HUES48 (cell line): Measurements from ENCODE around the gene NACA.
A peak's percentile ranks its signal among the peaks of the same experiment; 100 is the strongest.
"Not testable (repeated sequence)": the region's sequence is repeated elsewhere in the genome, so short reads cannot be mapped to it uniquely, and the experiment has no call there.

Experiments
- H3K27ac ChIP-seq: one replicate; pipeline ENCODE4 v1.7.0; 2013; ENCODE audit warnings: low read depth, low read length, inconsistent platforms
- H3K27me3 ChIP-seq: 2 replicates; pipeline ENCODE4 v1.6.1; 2013; ENCODE audit warnings: mild to moderate bottlenecking, low read length; ENCODE audit not compliant: control insufficient read depth, insufficient read depth
- H3K36me3 ChIP-seq: 2 replicates; pipeline ENCODE4 v1.6.1; 2013; ENCODE audit warnings: low read length; ENCODE audit not compliant: control insufficient read depth, insufficient read depth
- H3K4me1 ChIP-seq: 2 replicates; pipeline ENCODE4 v1.6.1; 2013; ENCODE audit warnings: mild to moderate bottlenecking, low read length; ENCODE audit not compliant: control insufficient read depth, insufficient read depth
- H3K4me3 ChIP-seq: 2 replicates; pipeline ENCODE4 v1.5.1; 2013; ENCODE audit warnings: mild to moderate bottlenecking, low read depth, low read length
- H3K9ac ChIP-seq: 2 replicates; pipeline ENCODE4 v1.6.1; 2013; ENCODE audit warnings: mild to moderate bottlenecking, low read depth, low read length, moderate library complexity
- H3K9me3 ChIP-seq: 2 replicates; pipeline ENCODE4 v1.6.1; 2013; ENCODE audit warnings: low read length; ENCODE audit not compliant: control insufficient read depth, insufficient read depth

Gene NACA

DNA sequence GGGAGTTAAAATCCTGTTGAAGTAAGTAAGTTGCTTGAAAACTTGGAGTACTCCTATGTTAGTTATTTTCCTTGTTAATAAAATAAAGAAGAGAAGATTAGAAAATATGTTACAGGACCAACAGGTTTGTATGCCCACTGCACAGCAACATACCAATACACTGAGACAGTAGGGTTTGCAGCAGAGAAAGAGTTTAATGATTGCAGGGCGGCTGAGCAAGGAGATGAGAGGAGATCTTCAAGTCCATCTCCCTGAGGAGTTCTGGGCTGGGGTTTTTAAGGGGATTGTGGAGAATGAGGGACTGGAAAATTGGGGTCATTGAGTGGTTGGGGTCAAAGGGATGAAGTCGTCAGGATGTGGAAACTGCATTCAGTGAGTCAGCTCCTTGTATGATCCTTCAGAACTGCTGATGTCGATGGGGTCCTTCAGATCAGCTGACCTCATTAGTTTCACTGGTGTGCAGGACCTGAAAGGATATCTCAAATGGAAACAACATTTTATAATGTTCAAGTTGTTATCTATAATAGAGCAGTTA lies 33.7 kb upstream of the NACA start:
- Histone ChIP-seq H3K27ac (no peak overlapping the region), H3K4me3 (no peak overlapping the region), H3K4me1 (peaks cover 6% of the 10 kb centered on the region; the same call in 1 of the 2 replicates), H3K9ac (no peak overlapping the region), H3K27me3 (no peaks in the 10 kb centered on the region), H3K36me3 (no peaks in the 10 kb centered on the region), H3K9me3 (no peaks in the 10 kb centered on the region)

DNA sequence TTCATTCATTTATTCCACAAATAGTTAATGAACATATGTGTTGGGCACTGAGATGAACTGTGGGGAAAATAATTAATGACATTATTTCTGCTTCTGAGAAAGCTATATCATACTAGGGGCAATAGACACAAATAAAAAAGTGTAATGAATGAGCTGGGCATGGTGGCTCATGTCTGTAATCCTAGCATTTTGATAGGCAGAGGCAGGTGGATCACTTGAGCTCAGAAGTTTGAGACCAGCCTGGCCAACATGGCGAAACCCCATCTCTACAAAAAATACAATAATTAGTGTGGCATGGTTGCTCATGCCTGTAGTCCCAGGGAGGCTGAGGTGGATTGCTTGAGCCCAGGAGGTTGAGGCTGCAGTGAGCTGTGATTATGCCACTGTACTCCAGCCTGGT lies 32.9 kb upstream of the NACA start:
- H3K27me3 ChIP-seq, H3K9me3 ChIP-seq, H3K9ac ChIP-seq, H3K4me3 ChIP-seq, H3K36me3 ChIP-seq, H3K27ac ChIP-seq, H3K4me1 ChIP-seq: not testable (repeated sequence)

DNA sequence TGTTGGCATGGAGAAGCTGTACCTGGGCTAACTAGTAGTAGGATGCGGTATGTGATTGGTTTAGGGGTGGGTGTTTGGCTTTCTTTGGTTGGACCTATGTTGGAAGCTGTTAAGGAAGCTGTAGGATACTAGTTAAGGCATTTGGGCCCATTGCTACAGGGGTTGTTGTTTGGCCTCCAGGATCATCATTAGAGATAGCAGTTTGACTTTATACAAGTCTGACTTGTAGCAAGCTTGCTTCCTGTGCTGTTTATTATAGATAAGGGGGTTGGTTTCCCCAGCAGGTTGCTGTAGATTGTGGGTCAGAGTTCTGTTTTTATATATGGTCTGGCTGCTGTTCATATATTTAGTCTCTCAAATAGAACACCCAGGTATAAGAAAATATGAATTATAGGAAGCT lies 28.5 kb upstream of the NACA start:
- H3K27ac ChIP-seq = no peak overlapping the region

DNA sequence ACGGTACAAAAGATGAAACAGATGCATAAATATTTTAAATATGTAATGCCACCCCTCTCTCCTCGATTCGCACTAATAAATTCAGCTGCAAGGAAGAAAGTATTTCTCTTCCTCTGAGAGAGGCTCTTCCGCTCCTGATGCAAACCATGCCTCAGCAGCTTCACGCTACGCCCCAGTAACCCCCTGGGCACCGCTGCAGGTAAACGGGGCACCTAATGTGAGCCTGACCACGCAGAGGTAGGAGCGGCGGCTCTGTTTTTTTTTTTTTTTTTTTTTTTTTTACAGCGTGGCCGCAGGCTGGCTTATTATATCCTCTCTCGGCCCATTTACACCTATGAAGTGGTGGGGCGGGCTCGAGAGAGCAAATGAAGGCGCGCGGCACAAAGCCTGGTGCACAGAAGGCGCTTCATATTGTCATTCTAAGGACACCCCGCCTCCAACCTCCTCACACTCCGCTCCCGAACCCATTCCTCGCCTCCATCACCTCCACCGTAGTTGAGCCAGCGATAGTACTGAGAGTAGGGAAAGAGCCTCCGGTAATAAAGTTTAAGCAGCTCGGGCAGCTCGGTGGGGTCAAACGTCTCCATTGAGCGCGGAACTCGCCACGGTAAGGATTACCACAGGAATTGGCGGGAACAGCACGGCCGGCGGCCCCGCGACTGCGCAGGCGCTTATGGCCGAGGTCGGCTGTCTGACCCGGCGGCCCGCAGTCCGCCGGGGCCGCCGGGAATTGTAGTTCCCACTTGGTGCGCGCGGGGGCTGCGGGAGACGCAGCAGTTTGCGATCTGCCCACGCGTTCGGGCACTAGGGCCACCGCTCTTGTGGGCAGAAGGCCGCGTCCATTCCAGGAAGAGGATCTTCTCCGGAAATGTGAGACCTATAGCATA lies 26.9 kb upstream of the NACA start, which contains the start of gene PRIM1:
Gene PRIM1, minus strand, starts transcription at position 612 of the 887 bp plus-strand sequence. Its CDS starts 25 bp downstream, at position 587.
- Histone ChIP-seq H3K4me1 (peaks cover 7% of the 10 kb centered on the region), H3K4me3 (peak within 1 kb of the TSS; percentile 83), H3K27ac (peak within 1 kb of the TSS; percentile 94), H3K27me3 (no peaks in the 10 kb centered on the region), H3K9ac (peak within 1 kb of the TSS; percentile 97), H3K9me3 (no peaks in the 10 kb centered on the region), H3K36me3 (peaks cover 31% of the 10 kb centered on the region)

More for the DNA sequence above, 28.5 kb upstream of the NACA start:
- Histone ChIP-seq H3K9me3 (no peaks in the 10 kb centered on the region), H3K27me3 (no peaks in the 10 kb centered on the region), H3K4me1 (peaks cover 14% of the 10 kb centered on the region), H3K9ac (no peak overlapping the region), H3K4me3 (no peak overlapping the region), H3K36me3 (peaks cover 19% of the 10 kb centered on the region)

DNA sequence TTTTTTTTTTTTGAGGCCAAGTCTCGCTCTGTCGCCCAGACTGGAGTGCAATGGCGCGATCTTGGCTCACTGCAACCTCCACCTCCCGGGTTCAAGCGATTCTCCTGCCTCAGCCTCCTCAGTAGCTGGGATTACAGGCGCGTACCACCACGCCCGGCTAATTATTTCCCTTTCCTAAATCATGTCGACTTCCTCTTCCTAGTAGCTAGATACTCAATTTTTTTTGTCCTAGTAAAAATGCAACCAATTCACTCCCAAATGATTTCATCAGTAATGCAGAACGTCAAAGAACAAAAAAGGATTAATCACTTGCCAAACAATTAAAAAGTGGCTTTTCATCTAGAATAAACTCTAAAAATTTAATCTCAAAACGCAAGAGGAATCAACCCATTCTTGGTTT lies 25.5 kb upstream of the NACA start:
- not testable (repeated sequence) for H3K27me3 ChIP-seq, H3K4me1 ChIP-seq, H3K9me3 ChIP-seq, H3K27ac ChIP-seq
- Histone ChIP-seq H3K9ac (peak overlapping the region; percentile 97; the same call in 1 of the 2 replicates), H3K4me3 (peak overlapping the region; percentile 83), H3K36me3 (peaks cover 43% of the 10 kb centered on the region)

DNA sequence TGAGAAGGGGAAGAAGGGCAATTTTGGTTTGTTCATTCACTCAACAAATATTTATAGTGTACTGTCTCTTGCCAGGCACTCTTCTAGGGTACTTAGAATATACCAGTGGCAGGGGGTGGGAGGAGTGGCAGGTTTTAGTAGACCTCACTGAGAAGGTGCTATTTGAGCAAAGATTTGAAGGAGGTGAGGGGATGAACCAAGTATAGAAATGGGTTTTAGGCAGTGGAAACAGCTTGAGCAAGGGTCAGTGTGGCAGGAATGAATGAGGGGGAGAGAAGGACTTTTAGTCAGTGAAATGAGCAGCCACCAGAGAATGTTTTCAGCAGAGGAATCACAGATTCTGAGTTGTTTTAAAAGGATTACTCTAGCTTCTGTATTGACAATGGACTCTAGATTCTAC lies 24.8 kb upstream of the NACA start:
- peaks cover 50% of the 10 kb centered on the region for H3K36me3 ChIP-seq
- no peaks in the 10 kb centered on the region for H3K9me3 ChIP-seq
- no peak overlapping the region for H3K9ac ChIP-seq
- H3K27ac ChIP-seq = no peak overlapping the region
- no peak overlapping the region for H3K4me3 ChIP-seq
- H3K4me1 ChIP-seq = peaks cover 7% of the 10 kb centered on the region
- H3K27me3 ChIP-seq = no peaks in the 10 kb centered on the region

DNA sequence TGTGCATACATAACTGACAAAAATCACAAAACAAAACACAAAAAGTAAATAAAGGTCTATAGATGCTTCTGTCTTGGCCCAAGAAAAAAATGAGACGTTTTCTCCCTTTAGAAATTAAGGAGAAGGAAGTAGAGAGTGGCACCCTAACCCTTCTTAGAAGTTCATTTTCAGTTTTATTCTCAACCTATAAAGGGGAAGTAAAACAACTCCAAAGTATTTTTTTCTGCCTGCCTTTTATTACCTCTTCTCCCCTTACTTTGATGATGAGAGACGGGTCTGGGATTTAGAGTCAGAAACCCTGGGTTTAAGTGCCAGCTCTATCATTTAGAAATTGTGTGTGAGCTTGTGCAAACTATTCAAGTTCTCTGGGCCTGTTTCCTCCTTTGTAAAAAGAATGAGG lies 24.3 kb upstream of the NACA start:
- no peaks in the 10 kb centered on the region for H3K9me3 ChIP-seq
- H3K27ac ChIP-seq = no peak overlapping the region
- peaks cover 55% of the 10 kb centered on the region for H3K36me3 ChIP-seq
- H3K4me1 ChIP-seq = peaks cover 7% of the 10 kb centered on the region
- no peak overlapping the region for H3K4me3 ChIP-seq
- no peak overlapping the region for H3K9ac ChIP-seq
- no peaks in the 10 kb centered on the region for H3K27me3 ChIP-seq

DNA sequence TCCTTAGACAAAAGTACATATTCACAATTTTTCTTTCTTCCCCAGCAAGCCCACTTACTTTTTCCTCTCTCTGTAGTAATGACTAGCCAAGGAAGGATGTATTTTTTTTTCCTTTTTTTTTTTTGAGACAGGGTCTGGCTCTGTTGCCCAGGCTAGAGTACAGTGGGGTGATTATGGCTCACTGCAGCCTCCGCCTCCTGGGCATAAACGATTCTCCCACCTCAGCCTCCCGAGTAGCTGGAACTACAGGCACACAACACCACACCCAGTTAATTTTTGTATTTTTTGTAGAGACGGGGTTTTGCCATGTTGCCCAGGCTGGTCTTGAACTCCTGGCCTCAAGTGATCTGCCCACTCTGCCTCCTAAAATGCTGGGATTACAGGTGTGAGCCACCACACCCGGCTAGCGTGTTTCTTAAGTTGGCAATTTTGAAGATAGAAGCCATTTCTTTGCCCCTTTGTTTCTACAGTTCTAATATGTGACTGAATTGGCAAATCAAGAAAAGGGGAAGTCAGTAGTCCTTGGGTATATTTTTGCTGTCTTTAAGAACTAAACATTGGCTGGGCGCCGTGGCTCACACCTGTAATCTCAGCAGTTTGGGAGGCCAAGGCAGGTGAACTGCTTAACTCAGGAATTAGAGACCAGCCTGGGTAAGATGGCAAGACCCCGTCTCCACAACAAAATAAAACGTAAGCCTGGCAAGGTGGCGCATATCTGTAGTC lies 3.2 kb upstream of the NACA start:
- H3K27me3 ChIP-seq = no peaks in the 10 kb centered on the region

DNA sequence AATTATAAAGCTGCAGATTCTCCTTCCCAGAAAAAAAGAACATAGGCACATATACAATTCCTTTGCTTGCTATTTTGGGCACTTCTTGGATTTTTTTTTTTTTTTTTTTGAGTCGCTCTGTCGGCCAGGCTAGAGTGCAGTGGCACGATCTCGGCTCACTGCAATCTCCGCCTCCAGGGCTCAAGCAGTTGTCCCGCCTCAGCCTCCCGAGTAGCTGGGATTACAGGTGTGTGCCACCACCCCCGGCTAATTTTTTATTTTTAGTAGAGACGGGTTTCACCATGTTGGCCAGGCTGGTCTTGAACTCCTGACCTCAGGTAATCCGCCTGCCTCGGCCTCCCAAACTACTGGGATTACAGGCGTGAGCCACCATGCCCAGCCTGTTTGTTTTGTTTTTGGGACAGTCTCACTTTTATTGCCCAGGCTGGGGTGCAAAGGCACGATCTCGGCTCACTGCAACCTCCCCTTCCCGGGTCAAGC lies 1.1 kb upstream of the NACA start:
- Histone ChIP-seq H3K36me3 (peaks cover 56% of the 10 kb centered on the region), H3K27ac (peak overlapping the region; percentile 98), H3K4me1 (peaks cover 27% of the 10 kb centered on the region)
- not testable (repeated sequence) for H3K27me3 ChIP-seq, H3K4me3 ChIP-seq, H3K9ac ChIP-seq, H3K9me3 ChIP-seq

More for the DNA sequence above, 3.2 kb upstream of the NACA start:
- Histone ChIP-seq H3K9ac (no peak overlapping the region), H3K4me1 (peaks cover 6% of the 10 kb centered on the region), H3K9me3 (no peaks in the 10 kb centered on the region), H3K36me3 (peaks cover 52% of the 10 kb centered on the region), H3K27ac (no peak overlapping the region), H3K4me3 (no peak overlapping the region)

DNA sequence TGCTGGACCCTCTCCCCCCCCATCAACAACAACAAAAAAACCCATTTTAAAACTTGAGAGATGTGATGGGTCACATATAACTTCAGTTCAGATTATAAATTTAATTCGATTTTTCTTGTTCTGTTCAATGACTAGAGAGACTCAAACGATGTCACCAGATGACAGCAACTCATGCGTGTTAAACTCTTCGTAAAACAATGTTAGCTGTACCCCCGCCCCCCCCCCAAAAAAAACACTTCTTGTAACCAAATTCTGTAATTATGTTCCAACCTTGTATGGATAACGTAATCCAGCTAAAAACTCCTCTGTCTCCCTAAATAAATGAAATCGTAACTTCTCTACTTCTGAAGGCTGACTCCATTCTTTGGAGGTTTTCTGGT lies 614 bp upstream of the NACA start:
- peaks cover 56% of the 10 kb centered on the region for H3K36me3 ChIP-seq

DNA sequence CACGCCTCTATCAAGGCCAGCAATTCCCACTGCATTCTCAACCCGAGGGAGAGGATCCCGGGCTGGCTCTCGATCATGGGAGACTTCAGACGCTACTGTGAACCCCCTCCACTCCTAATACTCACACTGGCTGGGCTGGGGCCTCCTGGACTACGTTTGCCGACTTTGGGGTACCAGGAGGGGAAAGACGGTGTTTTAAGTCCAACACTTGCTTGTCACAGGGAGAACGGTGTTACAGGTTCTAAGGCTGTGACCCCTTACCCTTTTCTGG lies 463 bp downstream of the NACA start:
- peak overlapping the region; percentile 82 for H3K4me3 ChIP-seq
- no peaks in the 10 kb centered on the region for H3K27me3 ChIP-seq
- H3K4me1 ChIP-seq = peaks cover 41% of the 10 kb centered on the region
- H3K9me3 ChIP-seq = no peaks in the 10 kb centered on the region
- peak overlapping the region; percentile 98 for H3K27ac ChIP-seq
- peaks cover 59% of the 10 kb centered on the region for H3K36me3 ChIP-seq
- H3K9ac ChIP-seq = peak overlapping the region; percentile 92

More for the DNA sequence above, 614 bp upstream of the NACA start:
- Histone ChIP-seq H3K27ac (peak overlapping the region; percentile 98), H3K4me1 (peaks cover 31% of the 10 kb centered on the region), H3K9me3 (no peaks in the 10 kb centered on the region), H3K9ac (peak overlapping the region; percentile 92; the same call in 1 of the 2 replicates), H3K27me3 (no peaks in the 10 kb centered on the region), H3K4me3 (peak overlapping the region; percentile 82)
